Stimulated activated CD8-positive, alpha-beta memory T cell treated with anti-CD3 and anti-CD28 coated beads, Interleukin-4, amount 100 ng/mL, for 1 hour (primary cell): ENCODE measurements around the gene ATXN10.

Experiments
- DNase-seq, 2 donors: peaks; one replicate each; pipeline ENCODE4 v3.0.0-alpha.2; 2020; ENCODE audit warnings: low read depth in 2 of 2, low spot score in 1 of 2

The ATXN10 gene

DNA sequence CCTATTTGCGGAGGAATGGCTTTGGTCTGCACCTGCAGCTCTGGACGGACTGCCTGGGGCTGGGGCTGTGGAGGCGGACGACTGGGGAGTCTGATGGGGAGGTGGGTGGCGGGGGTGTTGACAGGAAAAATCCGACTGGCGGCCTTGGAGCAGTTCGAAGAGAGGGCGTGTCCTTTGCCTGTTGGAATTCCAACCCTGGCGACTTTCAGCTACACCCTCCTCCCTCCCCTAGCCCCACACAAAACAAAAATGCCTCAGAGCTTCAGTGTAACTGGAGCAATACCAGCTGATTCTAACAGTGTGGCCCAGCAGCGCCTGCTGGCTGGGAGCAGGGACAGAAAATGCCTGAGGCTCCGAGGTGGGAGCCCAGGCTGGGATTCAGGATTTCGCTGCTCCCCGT, 85.4 kb downstream of the ATXN10 start:
- no peak for DNase-seq

DNA sequence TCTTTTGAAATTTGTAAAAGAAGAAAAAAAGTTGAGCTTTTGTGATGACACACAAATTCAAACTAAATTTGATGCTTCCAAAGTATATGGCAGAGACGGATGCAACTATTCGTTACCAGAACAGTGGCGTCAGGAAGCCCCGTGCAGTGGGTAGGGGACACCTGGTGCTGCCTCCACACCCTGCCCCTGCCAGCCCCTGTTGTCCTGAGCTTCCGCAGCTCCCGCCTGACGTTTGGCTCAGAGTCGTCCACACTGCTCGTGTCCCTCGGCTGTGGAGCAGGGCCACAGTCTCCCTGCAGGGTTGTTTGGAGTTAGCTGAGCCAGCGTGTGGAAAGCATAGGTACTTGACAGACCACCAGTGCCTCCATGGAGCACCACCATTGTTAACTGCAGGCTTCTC, 86.3 kb downstream of the ATXN10 start:
- DNase-seq, result no peak

DNA sequence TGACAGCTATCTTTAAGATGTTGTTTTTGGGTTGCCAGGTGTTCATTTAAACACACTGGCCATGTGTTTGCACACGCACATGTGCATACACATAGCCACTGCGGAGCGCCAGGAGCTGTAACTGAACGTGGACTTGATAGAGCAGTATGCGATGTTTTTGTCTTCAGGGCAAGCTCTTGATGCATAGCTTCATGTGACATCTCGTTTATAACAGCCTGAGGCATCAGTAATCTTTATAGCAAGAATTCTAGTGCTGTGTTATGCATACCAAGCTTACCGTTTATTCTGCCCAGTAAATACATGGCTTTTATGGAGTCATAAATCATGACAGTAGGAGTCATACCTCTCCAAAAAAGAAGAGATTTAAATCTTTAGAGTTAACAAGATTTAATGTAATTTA, 87.0 kb downstream of the ATXN10 start:
- DNase-seq, result no peak

DNA sequence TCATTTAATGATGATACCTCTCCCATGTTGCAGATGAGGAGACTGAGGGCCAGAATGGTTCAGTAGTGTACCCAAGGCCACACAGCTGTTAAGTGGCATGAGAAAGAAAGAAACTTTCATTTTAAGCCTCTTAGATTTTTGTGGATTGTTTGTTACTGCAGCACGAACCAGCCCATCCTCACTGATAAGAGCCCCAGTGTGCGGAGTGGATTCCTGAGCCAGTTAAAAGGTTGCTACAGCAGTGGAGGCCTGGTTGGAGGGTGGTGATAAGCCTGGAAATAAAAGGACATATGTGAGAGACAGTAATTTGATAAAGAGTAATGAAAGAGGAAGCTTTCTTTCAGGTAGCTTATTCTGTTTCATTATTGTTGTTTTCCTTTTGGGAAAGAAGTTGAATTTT, 89.0 kb downstream of the ATXN10 start:
- DNase-seq, result no peak

DNA sequence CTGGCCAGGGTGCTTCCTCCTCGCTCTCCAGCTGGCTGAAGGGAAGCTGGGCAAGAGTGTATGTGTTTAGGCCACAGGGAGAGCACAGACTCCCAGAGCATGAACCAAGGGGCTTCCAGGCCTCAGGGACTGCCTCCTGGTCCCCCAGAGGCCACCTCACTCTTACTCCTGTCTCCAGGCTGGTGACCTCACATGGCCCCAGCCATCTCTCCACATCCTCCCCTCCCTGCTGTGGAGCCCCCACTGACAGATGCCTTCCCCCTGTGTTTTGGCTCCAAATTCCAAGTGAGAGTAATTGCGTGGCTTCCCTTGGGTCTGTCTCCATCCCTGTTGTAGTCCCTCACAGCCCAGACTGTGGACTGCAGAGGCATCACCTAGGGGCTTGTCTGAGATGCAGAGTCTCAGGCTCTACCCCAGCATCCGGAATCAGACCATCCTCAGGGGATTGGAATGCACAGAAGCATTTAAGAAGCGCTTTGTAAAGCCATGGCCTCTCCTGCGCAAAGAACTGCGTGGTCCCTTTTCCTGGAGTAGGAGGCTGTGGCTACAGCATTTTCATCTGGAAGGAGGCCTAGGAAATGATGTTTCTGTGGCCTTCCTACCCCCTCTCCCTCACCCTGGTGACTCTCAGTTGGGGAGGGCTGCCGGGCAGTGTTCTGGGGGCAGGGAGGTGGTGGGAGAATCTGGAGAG, 91.1 kb downstream of the ATXN10 start:
- DNase-seq, result no peak

DNA sequence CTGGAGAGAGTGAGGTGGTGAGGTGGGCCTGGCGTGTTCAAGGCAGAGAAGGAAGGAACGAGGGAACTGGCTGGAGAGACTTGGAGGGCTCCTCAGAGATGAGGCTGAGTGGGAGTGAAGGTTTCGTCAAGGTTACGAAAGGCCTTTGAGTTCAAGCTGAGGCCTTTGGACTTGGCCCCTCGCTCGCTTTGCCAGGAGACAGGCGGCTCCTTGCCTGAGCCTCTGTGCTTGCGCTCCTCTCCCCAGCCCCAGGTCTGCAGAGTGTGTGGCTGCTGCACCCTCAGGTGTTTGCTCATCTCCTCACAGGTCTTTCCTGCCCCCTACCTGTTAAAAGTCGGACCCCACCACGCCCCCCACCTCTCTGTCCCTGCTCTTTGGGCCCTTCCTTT, 91.6 kb downstream of the ATXN10 start:
- no peak for DNase-seq

DNA sequence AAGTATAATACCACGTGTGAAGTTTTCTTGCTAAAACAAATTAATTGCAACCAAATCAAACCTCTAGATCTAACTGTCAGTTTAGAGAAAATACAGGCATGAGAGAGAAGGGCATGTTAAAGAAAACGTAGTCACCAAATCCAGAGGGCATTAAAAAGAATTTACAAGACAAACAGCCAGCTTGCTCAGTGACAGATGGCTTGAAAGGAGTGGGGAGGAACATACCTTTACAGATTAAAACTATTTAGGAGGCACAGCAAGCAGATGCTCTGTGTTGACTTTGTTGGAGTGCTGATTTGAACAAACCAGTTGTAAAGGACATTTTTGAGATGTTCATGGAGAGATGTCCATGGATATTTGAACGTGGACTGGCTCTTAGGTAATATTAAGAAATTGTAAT, 96.9 kb downstream of the ATXN10 start:
- no peak for DNase-seq

DNA sequence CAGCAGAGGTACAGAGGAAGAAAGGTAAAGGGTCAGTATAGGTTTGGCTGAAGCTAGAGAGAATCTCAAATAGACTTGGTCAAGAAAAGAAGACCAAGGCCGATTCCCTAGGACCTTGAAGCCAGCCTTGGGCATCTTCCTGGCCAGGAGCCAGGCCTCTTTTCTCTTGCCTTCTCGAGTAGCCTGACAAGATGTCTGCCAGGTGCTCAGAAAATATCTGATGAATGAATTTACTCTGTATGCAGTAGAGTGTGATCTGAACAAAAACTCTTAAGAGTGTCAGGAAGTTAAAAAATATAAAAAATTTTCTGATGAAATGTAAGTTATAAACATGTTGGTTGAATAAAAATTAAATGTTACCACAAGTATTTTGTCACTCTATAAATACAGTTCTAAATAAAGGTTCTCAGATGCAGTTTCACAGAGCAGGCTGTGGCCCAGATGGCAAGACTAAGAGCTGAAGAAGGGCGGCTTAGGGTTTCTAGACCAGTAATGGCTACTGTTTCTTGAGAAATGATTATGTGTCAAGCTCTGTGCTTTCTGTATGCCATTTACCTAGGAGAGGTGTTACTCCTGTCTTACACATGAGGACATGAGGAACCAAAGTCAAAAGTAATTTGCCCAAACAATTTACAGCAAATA, 98.1 kb downstream of the ATXN10 start:
- no peak for DNase-seq

DNA sequence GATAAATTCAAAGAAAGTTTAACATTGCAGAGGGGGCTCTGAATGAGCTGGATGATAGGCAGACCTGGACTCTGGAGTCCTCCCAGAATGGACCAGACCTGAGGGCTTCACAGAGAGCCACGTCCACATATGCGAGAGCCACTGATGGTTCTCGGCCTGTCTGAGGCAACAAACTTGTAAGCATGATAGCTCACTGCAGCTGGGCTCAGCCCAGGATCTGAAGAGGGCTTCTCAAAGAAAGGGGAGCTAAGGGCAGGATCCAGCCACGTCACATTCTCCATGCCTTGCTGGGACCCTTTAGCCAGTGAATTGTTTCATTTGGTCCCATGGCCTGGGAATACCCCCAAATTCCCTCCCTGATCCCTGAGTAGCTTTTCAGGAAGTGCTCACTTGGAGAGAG, 98.9 kb downstream of the ATXN10 start:
- DNase-seq, result no peak

DNA sequence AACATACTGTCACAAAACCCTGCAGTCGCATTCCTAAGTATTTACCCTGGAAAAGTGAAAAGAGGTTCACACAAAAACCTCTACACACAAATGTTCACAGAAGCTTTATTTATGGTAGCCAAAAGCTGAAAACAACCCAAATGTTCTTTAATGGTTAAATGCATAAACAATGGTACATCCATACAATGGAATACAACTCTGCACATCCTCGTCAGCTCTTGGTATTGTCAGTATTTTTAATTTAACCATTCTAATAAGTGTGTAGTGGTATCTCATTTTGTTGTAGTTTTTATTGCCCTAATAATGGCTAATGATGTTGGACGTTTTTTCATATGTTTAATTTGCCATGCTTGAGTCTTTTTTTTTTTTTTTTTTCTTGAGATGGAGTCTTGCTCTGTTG, 99.4 kb downstream of the ATXN10 start:
- no peak for DNase-seq

DNA sequence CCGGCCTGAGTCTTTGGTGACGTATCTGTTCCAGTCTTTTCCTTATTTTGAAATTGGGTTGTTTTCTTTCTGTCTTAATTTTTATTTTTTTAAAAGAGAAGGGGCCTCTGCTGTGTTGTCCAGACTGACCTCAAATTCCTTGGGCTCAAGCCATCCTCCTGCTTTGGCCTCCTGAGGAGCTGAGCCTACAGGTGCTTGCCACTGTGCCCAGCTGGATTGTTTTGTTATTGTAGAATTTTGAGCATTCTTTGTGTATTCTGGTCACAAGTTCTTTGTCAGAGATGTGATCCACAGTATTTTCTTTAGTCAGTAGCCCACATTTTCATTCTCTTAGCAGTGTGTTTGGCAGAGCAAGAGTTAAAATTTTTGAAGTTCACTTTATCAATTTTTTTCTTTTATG, 100.1 kb downstream of the ATXN10 start:
- no peak for DNase-seq

DNA sequence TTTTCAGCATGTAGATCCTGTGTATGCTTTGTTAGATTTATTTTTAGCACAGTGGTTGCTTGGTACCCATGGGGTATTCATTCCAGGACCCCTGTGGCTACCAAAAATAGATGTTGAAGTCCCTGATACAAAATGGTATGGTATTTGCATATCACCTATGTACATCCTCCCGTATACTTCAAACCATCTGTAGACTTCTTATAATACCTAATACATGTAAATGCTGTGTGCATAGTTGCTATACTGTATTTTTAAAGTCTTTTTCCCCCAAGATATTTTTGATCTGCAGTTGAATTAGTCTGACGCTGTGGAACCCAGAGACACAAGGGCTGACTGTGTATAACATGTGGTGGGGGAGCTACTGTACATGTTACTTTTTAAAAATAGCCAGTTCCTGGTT, 101.1 kb downstream of the ATXN10 start:
- DNase-seq, result no peak

DNA sequence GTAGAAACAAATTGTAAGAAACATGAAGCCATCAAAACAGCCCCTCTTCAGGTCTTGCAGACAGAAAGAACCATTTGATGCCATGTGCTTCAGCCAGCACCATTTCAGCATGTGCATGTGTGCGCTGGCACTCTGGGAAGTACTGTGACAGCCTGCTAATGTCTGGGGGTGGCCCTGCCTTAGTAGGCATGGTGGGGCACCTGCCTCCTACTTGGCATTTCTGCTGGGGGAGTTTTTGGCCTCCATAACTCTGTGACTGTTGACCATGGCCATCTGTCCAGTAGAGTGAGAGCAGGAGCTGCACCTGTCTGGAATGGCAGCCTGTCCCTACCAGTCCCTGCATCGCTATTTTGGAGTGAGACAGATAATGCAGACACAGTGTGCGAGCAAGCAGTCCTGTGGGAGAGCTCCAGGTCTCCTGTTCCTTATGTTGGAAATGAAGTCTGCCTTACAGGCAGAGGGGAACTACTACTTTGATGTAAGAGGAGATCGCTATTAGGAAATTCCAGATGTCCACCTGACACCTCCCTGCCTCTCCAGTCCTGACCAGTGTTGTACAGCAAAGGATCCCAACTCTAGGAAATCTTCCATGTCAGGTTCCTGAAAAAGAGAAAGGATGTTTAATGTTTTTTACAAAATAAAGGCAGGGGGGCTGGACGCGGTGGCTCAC, 102.5 kb downstream of the ATXN10 start:
- DNase-seq, result no peak

DNA sequence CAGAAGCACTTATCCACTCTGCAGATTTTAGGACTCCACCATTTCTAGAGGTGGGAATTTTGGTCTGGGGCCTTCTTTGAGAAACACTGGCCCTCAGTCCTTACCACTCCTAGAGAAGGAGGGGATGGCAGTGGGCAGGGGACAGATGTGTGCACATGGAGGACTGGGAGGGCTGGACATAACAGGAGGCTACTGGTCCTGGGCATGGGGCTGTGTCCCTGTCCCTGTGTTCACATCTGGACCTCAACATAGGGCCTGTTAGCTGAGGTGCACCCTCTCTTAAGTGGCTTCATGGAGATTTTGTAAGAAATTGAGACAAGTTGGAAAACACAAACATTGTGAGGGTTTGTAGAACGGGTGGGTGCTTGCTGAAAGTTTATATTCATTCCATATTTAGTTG, 103.4 kb downstream of the ATXN10 start:
- DNase-seq, result no peak

DNA sequence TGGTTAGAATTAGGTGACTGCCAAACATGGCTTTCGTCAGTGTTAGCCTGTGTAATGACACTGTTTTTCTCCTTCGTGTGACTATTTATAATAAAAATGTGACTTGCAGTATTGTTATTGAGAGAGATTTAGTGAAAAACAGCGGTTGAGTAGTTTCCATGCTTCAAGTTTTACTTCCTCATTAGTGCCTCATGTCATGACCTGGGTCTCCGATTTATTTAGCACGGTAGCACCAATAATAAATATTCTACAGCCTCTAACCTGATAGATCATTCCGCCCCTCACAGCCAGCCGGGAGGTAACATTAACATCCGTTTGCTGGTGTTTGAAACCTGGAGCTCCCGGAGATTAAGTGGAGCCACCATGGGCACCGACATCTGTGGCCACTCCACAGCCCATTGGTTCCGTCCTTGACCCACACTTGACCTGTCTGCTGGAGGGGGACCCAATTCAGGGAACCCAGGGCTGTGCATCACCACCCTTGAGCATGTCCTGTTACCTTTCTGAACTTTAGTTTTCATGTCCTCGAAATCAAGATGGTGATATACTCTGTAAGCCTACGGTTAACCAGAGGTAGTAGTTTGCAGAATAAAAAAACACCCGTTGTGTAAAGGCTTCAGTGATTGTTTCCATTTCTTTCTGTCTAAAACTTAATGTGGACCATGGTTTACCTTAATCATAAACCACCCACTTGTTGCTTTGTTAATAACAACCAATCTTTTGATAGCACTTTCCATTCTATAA, 104.1 kb downstream of the ATXN10 start:
- DNase-seq, result no peak

DNA sequence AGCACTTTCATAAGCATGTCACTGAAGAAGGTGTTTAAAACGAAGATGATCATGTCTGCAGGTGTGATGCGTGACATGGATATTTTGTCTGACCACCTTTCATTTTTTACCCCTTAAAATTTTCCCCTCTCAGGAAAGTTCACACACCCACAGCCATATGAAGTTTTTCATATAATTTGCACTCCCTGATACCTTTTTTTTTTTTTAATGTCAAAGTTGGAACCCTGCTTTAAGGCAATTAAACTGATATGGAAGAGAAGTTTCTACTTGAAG, 104.6 kb downstream of the ATXN10 start:
- no peak for DNase-seq

DNA sequence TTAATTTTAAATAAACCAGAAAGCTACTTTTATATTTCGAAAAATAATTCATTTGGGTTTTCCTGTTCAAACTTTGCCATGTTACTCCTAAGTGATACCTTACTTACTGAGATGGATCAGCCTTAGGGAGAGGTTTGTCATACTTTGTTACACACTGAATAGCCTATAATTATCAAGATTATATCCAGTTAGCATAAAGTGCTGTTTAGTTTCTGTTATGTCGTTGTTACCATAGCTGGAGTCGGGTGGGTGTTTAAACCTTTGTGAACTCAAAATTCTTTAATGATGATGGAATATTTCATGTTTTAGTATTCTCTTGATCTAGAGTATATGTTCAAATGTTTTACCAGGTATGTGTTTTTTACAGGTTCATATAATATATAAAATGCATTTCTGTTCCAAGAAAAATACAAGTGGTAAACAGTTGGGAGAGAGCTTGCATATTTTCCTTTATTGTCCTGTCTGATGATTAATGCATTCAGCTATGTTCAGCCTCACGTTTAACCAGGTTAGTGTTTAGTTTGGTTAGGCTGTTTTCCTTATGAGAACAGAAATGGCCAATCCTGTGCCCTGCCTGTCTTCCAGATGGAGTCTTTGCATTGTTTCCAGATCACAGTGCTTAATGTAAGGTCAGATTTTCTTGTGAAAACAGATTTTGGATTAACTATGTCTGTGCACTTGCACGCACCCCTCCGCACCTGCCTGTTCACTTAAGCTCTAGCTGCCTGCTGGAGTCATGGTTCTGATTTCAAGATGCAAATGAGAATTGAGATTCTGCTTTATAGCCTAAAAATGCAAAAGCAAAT, 105.6 kb downstream of the ATXN10 start:
- no peak for DNase-seq

DNA sequence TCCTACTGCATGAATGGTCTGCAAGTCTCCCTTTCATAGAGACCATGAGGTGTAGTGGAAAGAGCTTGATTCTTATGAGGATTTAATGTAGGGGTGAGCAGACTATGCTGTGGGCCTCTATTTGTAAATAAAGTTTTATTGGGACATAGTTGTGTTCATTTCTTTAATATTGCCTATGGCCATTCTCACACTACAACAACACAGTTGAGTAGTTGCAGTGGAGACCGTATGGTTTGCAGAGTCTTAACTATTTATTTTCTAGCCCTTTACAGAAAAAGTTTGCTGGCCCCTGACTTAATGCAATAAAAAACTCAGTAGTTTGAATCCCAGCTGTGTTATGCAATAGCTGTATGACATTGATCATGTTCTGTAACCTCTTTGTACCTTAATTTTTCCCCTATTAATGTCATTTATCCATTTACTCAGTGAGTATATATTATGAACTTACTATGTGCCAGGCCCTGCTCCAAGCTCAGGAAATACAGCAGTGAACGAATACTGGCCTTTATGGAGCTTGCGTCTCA, 106.3 kb downstream of the ATXN10 start:
- DNase-seq, result no peak

DNA sequence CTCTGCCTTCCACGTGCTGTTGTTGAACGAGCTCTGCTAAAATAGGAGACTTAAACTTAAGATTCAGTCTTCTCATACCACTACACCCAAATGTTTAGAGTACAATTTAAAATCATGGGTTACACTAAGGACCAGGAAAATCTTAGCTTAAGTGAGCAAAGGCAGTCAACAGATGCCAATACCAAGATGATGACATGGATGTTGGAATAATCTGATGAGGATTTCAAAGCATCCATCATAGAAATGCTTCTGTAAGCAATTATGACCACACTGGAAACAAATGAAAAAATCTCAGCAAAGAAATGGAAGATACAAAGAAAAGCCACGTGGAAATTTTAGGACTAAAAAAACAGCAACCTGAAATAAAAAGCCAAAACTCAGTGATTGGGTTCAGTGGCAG, 109.8 kb downstream of the ATXN10 start:
- no peak for DNase-seq

DNA sequence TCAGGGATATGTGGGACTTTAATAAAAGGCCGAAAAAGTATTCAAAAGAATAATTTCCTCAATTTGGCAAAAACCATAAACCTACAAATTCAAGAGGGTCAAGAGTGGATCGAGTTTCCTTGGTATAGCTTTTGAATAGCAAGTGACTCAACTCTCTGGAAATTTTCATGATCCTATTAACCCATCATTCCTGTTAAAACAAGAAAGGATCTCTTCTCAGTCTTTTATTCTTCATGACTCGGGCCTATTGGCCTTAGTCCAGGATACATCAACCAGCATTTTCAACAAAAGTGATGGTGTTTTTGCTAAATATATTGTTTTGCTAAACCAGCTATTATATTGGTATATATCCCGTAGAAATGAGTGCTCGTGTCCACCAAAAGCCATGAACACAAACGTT, 110.3 kb downstream of the ATXN10 start:
- DNase-seq, result no peak

DNA sequence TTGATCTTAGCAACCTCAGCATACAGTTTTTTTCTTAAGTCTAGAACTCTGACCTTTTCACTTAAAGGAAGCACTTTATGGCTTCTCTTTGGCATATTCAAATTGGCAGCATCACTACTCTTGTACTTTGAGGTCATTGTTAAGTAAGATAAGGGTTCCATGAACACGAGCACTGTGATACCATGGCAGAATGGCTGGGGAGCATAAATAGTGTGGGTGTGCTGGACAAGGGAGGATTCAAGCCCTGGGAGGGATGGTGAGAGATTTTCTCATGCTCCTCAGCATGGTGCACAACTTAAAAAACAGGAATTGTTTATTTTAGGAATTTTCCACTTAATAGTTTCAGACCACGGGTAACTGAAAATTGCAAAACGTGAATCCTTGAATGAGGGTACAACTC, 111.4 kb downstream of the ATXN10 start:
- no peak for DNase-seq
